SKM-1 treated with dmso at 0.1 percent for 144 hours (cell line): Measurements from ENCODE around the gene NOC2L.
"Not testable (repeated sequence)": the region's sequence is repeated elsewhere in the genome, so short reads cannot be mapped to it uniquely, and the experiment has no call there.

Experiments used
- DNase-seq: peaks from one replicate; lab custom pipeline; 2025; ENCODE audit not compliant: unreplicated experiment; lab: John Stamatoyannopoulos, UW

Gene NOC2L

GRCh38 chr1:906600-907420 lies 52.2 kb downstream of the NOC2L start:
- peak; percentile 75 for DNase-seq

GRCh38 chr1:905811-906599 lies 53.1 kb downstream of the NOC2L start:
- DNase-seq: no peak

- peak; percentile 31 for DNase-seq
Measured at GRCh38 chr1:905071-905749, 53.8 kb downstream of the NOC2L start.

- peak; percentile 71 for DNase-seq
Measured at GRCh38 chr1:904310-904950, 54.6 kb downstream of the NOC2L start.

- DNase-seq: no peak
Measured at GRCh38 chr1:903721-904271, 55.3 kb downstream of the NOC2L start.

GRCh38 chr1:903305-903704 lies 55.8 kb downstream of the NOC2L start:
- DNase-seq: no peak

GRCh38 chr1:902802-903201 lies 56.3 kb downstream of the NOC2L start:
- no peak for DNase-seq

GRCh38 chr1:901108-901859 lies 57.8 kb downstream of the NOC2L start:
- no peak for DNase-seq

- DNase-seq: no peak
Measured at GRCh38 chr1:899636-900317, 59.3 kb downstream of the NOC2L start.

GRCh38 chr1:897951-898350 lies 61.1 kb downstream of the NOC2L start:
- DNase-seq: not testable (repeated sequence)

- no peak for DNase-seq
Measured at GRCh38 chr1:897226-897625, 61.8 kb downstream of the NOC2L start.
